NK-92 (cell line): Measurements from ENCODE around the gene TREM1.
"Not testable (repeated sequence)": the region's sequence is repeated elsewhere in the genome, so short reads cannot be mapped to it uniquely, and the experiment has no call there.

Experiments
- DNase-seq: peaks from one replicate; lab custom pipeline; 2025; ENCODE audit not compliant: unreplicated experiment; lab: John Stamatoyannopoulos, UW

Gene TREM1

GRCh38 chr6:41297248-41297647, 10.8 kb upstream of the TREM1 start:
- DNase-seq = not testable (repeated sequence)

- DNase-seq = no peak
These were observed 7.9 kb upstream of the TREM1 start for GRCh38 chr6:41294214-41294872.

- DNase-seq = no peak
These were observed 5.2 kb upstream of the TREM1 start for GRCh38 chr6:41291717-41292116.

GRCh38 chr6:41289815-41290214, 3.3 kb upstream of the TREM1 start:
- DNase-seq = no peak

GRCh38 chr6:41288754-41289129, 2.3 kb upstream of the TREM1 start:
- DNase-seq = no peak

- no peak for DNase-seq
These were observed 1.7 kb upstream of the TREM1 start for GRCh38 chr6:41288030-41288753.

- no peak for DNase-seq
These were observed 1.8 kb downstream of the TREM1 start for GRCh38 chr6:41284726-41285125.

GRCh38 chr6:41283600-41283999, 2.9 kb downstream of the TREM1 start:
- DNase-seq = no peak

- DNase-seq = no peak
These were observed 6.0 kb downstream of the TREM1 start for GRCh38 chr6:41280381-41281057.

GRCh38 chr6:41278699-41279405, 7.6 kb downstream of the TREM1 start:
- no peak for DNase-seq

- no peak for DNase-seq
These were observed 8.9 kb downstream of the TREM1 start for GRCh38 chr6:41277605-41278004.

GRCh38 chr6:41275489-41275888, 11.0 kb downstream of the TREM1 start:
- DNase-seq = no peak

- no peak for DNase-seq
These were observed 12.2 kb downstream of the TREM1 start for GRCh38 chr6:41274256-41274655.

- DNase-seq = no peak
These were observed 12.8 kb downstream of the TREM1 start for GRCh38 chr6:41273714-41274113.

GRCh38 chr6:41272591-41273240, 13.8 kb downstream of the TREM1 start:
- no peak for DNase-seq

- DNase-seq = no peak
These were observed 14.5 kb downstream of the TREM1 start for GRCh38 chr6:41271901-41272395.

- DNase-seq = no peak
These were observed 16.8 kb downstream of the TREM1 start for GRCh38 chr6:41269716-41270115.

GRCh38 chr6:41269166-41269565, 17.3 kb downstream of the TREM1 start:
- DNase-seq = no peak

- DNase-seq = no peak
These were observed 18.0 kb downstream of the TREM1 start for GRCh38 chr6:41268478-41268877.

- DNase-seq = no peak
These were observed 19.9 kb downstream of the TREM1 start for GRCh38 chr6:41266541-41266940.

- no peak for DNase-seq
These were observed 23.2 kb downstream of the TREM1 start for GRCh38 chr6:41263267-41263666.
